GM19452 (cell line): Measurements from ENCODE around the gene SORCS3.

Source experiments
- ATAC-seq: cut with Tn5 transposase; IDR thresholded peaks from one replicate; pipeline ENCODE4 v1.9.1; 2021; ENCODE audit not compliant: unreplicated experiment

SORCS3 gene

GRCh38 chr10:105075031-105075430 lies 433.9 kb downstream of the SORCS3 start:
- ATAC-seq = no peak

GRCh38 chr10:105085980-105086379 lies 444.9 kb downstream of the SORCS3 start:
- ATAC-seq = no peak

GRCh38 chr10:105094048-105094447 lies 453.0 kb downstream of the SORCS3 start:
- ATAC-seq = no peak

- ATAC-seq = no peak
Measured at GRCh38 chr10:105096316-105096715, 455.2 kb downstream of the SORCS3 start.

- ATAC-seq = no peak
Measured at GRCh38 chr10:105102977-105103376, 461.9 kb downstream of the SORCS3 start.

- no peak for ATAC-seq
Measured at GRCh38 chr10:105104297-105104696, 463.2 kb downstream of the SORCS3 start.

- no peak for ATAC-seq
Measured at GRCh38 chr10:105109164-105109563, 468.1 kb downstream of the SORCS3 start.

- ATAC-seq = no peak
Measured at GRCh38 chr10:105112862-105113261, 471.8 kb downstream of the SORCS3 start.

- no peak for ATAC-seq
Measured at GRCh38 chr10:105113666-105114065, 472.6 kb downstream of the SORCS3 start.

- no peak for ATAC-seq
Measured at GRCh38 chr10:105121743-105122142, 480.7 kb downstream of the SORCS3 start.

GRCh38 chr10:105128111-105128510 lies 487.0 kb downstream of the SORCS3 start:
- no peak for ATAC-seq

GRCh38 chr10:105138358-105138757 lies 497.3 kb downstream of the SORCS3 start:
- ATAC-seq = no peak

- ATAC-seq = no peak
Measured at GRCh38 chr10:105139363-105139896, 498.3 kb downstream of the SORCS3 start.

GRCh38 chr10:105140600-105140999 lies 499.5 kb downstream of the SORCS3 start:
- no peak for ATAC-seq

- no peak for ATAC-seq
Measured at GRCh38 chr10:105145711-105146110, 504.6 kb downstream of the SORCS3 start.

GRCh38 chr10:105146436-105146835 lies 505.3 kb downstream of the SORCS3 start:
- no peak for ATAC-seq

GRCh38 chr10:105148456-105148855 lies 507.4 kb downstream of the SORCS3 start:
- no peak for ATAC-seq

GRCh38 chr10:105148921-105149320 lies 507.8 kb downstream of the SORCS3 start:
- no peak for ATAC-seq

- ATAC-seq = no peak
Measured at GRCh38 chr10:105149371-105149891, 508.3 kb downstream of the SORCS3 start.

- ATAC-seq = no peak
Measured at GRCh38 chr10:105150259-105150880, 509.3 kb downstream of the SORCS3 start.

- no peak for ATAC-seq
Measured at GRCh38 chr10:105154736-105155135, 513.6 kb downstream of the SORCS3 start.

GRCh38 chr10:105159268-105159667 lies 518.2 kb downstream of the SORCS3 start:
- ATAC-seq = no peak

- ATAC-seq = no peak
Measured at GRCh38 chr10:105161149-105161548, 520.1 kb downstream of the SORCS3 start.
